A549 (cell line): ENCODE measurements around the gene NFE2L2.

Experiments used
- CEBPB ChIP-seq, 2 experiments: fragments of >200 bp in 1 of 2; sonication (Bioruptor Twin) in 1 of 2; formaldehyde crosslinking in 1 of 2; IDR thresholded peaks; 2 replicates each; pipeline ENCODE4 v1.6.1; 2012 to 2016
- EHMT2 ChIP-seq: fragments of 200-600 bp; sonication (generic); IDR thresholded peaks from 2 replicates; pipeline ENCODE4 v1.6.1; 2016; ENCODE audit warnings: antibody characterized with exemption, low read depth, mild to moderate bottlenecking, moderate library complexity
- GATA3 ChIP-seq: IDR thresholded peaks from 2 replicates; pipeline ENCODE4 v1.6.1; 2012; ENCODE audit warnings: borderline replicate concordance
- KDM5A ChIP-seq: fragments of 200-600 bp; sonication (generic); IDR thresholded peaks from 2 replicates; pipeline ENCODE4 v1.6.1; 2016; ENCODE audit warnings: antibody characterized with exemption, mild to moderate bottlenecking
- MYC ChIP-seq: IDR thresholded peaks from 2 replicates; pipeline ENCODE4 v1.6.1; 2012; ENCODE audit warnings: mild to moderate bottlenecking, inconsistent platforms, low read length, improper control_type of control experiment, borderline replicate concordance
- POLR2A ChIP-seq: IDR thresholded peaks from 2 replicates; pipeline ENCODE4 v1.6.1; 2012; ENCODE audit warnings: mild to moderate bottlenecking, low read length
- TP53 ChIP-seq: fragments of 250-450 bp; sonication (Bioruptor Pico); IDR thresholded peaks from 2 replicates; pipeline ENCODE4 v1.5.0; 2021; ENCODE audit warnings: mild to moderate bottlenecking, moderate library complexity
- TF ChIP-seq, protein P1 (sequence below): fragments of 150-350 bp; IDR thresholded peaks from 2 replicates; pipeline ENCODE4 v1.6.1; 2014; ENCODE audit warnings: low read depth, mild to moderate bottlenecking, low read length
- TF ChIP-seq, protein P2 (sequence below): fragments of >200 bp; sonication (Bioruptor Twin); formaldehyde crosslinking; IDR thresholded peaks from 3 replicates; pipeline ENCODE4 v1.5.1; 2016

DNA sequence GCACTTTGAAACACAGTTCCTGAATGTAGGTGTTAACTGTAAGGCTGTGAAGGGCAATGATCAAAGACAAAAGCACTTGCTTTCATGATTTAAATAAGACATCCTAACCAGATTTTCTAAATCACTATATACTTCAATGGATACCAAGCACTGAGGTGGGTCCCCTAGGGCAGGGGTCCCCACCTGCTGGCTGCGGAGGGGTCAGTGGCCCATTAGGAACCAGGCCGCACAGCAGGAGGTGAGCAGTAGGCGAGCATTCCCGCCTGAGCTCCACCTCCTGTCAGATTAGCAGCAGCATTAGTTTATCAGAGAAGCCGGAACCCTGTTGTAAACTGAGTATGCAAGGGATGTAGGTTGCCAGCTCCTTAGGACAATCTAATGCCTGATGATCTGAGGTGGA, 7.1 kb downstream of the NFE2L2 start:
- TF ChIP-seq KDM5A = no peak
- no peak for TF ChIP-seq CEBPB (IDR thresholded peaks at IDR 0.05)
- no peak for TF ChIP-seq GATA3
- TF ChIP-seq, protein P1, sequence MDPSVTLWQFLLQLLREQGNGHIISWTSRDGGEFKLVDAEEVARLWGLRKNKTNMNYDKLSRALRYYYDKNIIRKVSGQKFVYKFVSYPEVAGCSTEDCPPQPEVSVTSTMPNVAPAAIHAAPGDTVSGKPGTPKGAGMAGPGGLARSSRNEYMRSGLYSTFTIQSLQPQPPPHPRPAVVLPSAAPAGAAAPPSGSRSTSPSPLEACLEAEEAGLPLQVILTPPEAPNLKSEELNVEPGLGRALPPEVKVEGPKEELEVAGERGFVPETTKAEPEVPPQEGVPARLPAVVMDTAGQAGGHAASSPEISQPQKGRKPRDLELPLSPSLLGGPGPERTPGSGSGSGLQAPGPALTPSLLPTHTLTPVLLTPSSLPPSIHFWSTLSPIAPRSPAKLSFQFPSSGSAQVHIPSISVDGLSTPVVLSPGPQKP = no peak
- TF ChIP-seq, protein P2, sequence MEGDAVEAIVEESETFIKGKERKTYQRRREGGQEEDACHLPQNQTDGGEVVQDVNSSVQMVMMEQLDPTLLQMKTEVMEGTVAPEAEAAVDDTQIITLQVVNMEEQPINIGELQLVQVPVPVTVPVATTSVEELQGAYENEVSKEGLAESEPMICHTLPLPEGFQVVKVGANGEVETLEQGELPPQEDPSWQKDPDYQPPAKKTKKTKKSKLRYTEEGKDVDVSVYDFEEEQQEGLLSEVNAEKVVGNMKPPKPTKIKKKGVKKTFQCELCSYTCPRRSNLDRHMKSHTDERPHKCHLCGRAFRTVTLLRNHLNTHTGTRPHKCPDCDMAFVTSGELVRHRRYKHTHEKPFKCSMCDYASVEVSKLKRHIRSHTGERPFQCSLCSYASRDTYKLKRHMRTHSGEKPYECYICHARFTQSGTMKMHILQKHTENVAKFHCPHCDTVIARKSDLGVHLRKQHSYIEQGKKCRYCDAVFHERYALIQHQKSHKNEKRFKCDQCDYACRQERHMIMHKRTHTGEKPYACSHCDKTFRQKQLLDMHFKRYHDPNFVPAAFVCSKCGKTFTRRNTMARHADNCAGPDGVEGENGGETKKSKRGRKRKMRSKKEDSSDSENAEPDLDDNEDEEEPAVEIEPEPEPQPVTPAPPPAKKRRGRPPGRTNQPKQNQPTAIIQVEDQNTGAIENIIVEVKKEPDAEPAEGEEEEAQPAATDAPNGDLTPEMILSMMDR = no peak
- no peak for TF ChIP-seq TP53 (CRISPR knock-in tag)
- TF ChIP-seq MYC = no peak
- TF ChIP-seq EHMT2 = no peak
- no peak for TF ChIP-seq POLR2A
